NCI-H146 treated with DMSO at 0.1 percent for 48 hours (cell line): Measurements from ENCODE around the gene DGKA.
"Not testable (repeated sequence)": the region's sequence is repeated elsewhere in the genome, so short reads cannot be mapped to it uniquely, and the experiment has no call there.

Experiments
- DNase-seq: peaks from one replicate; lab custom pipeline; 2025; ENCODE audit not compliant: unreplicated experiment; lab: John Stamatoyannopoulos, UW

DGKA gene

GRCh38 chr12:55966408-55967281 lies 35.7 kb downstream of the DGKA start, which contains the start of gene CDK2:
TSS of gene CDK2 (plus strand) at chr12:55966830. CDS start at chr12:55967009, 179 bp downstream.
- DNase-seq, result peak; percentile 84

GRCh38 chr12:55969356-55969755 lies 38.4 kb downstream of the DGKA start:
- DNase-seq, result no peak

- DNase-seq, result no peak
Observed at GRCh38 chr12:55970775-55971174, 39.8 kb downstream of the DGKA start.

GRCh38 chr12:55972042-55972441 lies 41.1 kb downstream of the DGKA start:
- DNase-seq, result no peak

- DNase-seq, result no peak
Observed at GRCh38 chr12:55972456-55972855, 41.5 kb downstream of the DGKA start.

- no peak for DNase-seq
Observed at GRCh38 chr12:55972911-55973598, 42.1 kb downstream of the DGKA start.

GRCh38 chr12:55973599-55974307 lies 42.8 kb downstream of the DGKA start, which contains the start of gene RAB5B:
TSS of gene RAB5B (plus strand) at chr12:55974078. CDS start at chr12:55986961, 12,883 bp downstream.
- DNase-seq, result peak; percentile 100

GRCh38 chr12:55974308-55974730 lies 43.4 kb downstream of the DGKA start:
- peak; percentile 52 for DNase-seq

- DNase-seq, result no peak
Observed at GRCh38 chr12:55978393-55978792, 47.4 kb downstream of the DGKA start.

- DNase-seq, result no peak
Observed at GRCh38 chr12:55979069-55979468, 48.1 kb downstream of the DGKA start.

- not testable (repeated sequence) for DNase-seq
Observed at GRCh38 chr12:55981882-55982281, 50.9 kb downstream of the DGKA start.

- DNase-seq, result no peak
Observed at GRCh38 chr12:55982319-55982936, 51.5 kb downstream of the DGKA start.

GRCh38 chr12:55983232-55983842 lies 52.4 kb downstream of the DGKA start:
- no peak for DNase-seq

- DNase-seq, result no peak
Observed at GRCh38 chr12:55984861-55985260, 53.9 kb downstream of the DGKA start.

GRCh38 chr12:55985341-55985740 lies 54.4 kb downstream of the DGKA start:
- DNase-seq, result no peak

- not testable (repeated sequence) for DNase-seq
Observed at GRCh38 chr12:55985976-55986375, 55.0 kb downstream of the DGKA start.

- no peak for DNase-seq
Observed at GRCh38 chr12:55991110-55991509, 60.1 kb downstream of the DGKA start.

GRCh38 chr12:55993230-55993853 lies 62.4 kb downstream of the DGKA start:
- DNase-seq, result peak; percentile 10

GRCh38 chr12:55995366-55995765 lies 64.4 kb downstream of the DGKA start:
- DNase-seq, result no peak

GRCh38 chr12:55996201-55996714 lies 65.3 kb downstream of the DGKA start:
- peak; percentile 57 for DNase-seq
